Left lobe of liver (tissue), 2 donors: Measurements from ENCODE around the gene PPY. TPM values are rescaled to one million over a fixed set of nuclear protein-coding genes. Genes with fewer than 3 reads are reported as not detected.
"Not testable (repeated sequence)": the region's sequence is repeated elsewhere in the genome, so short reads cannot be mapped to it uniquely, and the experiment has no call there.

Experiments used
- ATAC-seq: fragments of 200-7000 bp; cut with Tn5 transposase; one replicate; pipeline ENCODE4 v1.9.1; 2020; ENCODE audit warnings: mild to moderate bottlenecking, moderate library complexity
- DNase-seq: peaks from one replicate; pipeline ENCODE4 v3.0.0-alpha.2; 2020; ENCODE audit warnings: low spot score
- total RNA-seq: library from RNA; stranded (reverse); gene quantifications from one replicate; pipeline ENCODE4 v1.2.1, GENCODE V29; 2021
- donor health status: DM: no; HTN: no; CAD: no; lungs with moderate emphysema.
- donor health status: DM: no; HTN: yes; CAD: no.

Gene PPY
- total RNA-seq, 1 donor from 2014 or later = not detected

DNA sequence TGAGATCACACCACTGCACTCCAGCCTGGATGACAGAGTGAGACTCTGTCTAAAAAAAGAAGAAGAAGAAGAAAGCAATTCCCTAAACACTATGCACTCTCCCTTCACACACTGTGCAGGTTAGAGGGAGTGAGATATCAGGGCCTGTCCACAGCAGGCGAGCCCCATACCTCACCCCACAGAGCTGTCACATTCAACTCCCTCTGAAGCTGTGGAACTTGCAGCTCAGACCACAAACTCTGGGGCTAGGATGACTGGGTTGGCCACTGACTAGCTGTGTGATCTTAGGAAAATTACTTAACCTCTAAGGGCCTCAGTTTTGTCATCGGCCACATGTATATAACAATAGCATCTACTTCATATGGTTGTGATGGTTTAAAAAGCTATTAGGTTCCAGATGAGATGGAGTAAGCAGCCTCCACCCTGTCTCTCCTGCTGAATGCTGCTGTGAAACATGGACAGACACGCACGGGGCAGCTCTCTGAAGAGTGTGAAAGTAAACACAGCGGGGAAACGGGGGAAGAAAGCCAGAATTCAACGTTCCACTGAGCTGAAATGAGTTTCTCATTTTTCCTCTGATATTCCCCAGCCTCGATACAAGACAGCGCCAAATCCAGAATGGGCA, 25.1 kb upstream of the PPY start:
- DNase-seq (no peak), ATAC-seq (no peak)

DNA sequence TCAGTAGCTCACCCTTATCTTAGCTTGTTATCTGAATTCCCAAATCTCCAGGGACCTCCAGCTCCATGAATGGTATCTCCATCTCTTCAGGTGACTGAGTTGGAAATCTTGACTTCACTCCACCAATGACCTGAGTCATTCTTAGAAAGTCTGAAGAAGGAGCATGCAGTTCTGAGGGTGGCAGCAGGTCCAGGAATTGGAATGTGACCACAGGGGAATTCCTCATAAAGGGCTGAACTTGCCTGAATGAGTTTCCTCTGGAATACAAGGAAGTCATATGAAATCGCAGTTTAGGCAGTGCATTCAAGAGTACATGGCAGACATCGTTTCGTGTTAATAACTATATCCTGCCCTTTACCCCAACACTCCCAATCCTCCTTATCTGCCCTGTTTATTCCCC, 24.0 kb upstream of the PPY start:
- DNase-seq (no peak), ATAC-seq (no peak)

DNA sequence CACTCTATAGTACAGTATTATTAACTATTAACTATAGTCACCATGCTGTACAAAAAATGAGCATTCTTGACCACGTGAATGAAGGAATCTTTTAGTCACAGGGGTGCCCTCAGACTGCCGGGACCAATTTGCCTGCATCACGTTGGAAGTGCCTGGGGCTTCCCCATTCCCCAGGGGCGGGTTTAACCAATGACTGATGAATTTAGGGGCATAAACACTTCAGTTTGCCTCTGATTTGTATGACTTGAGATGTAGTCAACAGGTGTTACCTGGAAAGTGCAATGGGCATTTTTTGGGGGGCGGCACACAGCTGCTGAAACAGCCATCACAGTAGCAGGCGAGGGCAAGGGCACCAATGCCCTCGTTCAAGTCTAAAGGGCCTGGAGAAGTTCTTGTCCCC, 20.2 kb upstream of the PPY start:
- no peak for ATAC-seq

DNA sequence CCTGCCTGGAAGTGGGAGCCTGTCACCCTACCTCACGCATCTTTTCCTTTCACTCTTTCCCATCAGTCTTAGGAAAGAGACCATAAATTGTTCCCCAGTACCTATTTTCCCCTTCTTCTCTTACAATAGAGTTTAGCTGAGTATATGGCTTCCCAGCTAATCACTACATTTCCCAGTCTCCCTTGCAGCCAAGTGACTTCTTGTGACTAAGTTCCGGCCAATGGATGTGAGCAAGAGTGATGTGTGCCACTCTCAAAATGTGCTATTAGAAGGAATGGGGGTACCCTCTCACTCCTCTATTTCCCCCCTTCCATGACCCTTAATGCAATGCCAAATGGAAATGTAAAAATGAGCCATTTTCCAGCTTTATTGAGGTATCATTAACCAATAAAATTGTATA, 19.7 kb upstream of the PPY start:
- no peak for DNase-seq
- ATAC-seq = no peak

More for the DNA sequence above, 20.2 kb upstream of the PPY start:
- no peak for DNase-seq

DNA sequence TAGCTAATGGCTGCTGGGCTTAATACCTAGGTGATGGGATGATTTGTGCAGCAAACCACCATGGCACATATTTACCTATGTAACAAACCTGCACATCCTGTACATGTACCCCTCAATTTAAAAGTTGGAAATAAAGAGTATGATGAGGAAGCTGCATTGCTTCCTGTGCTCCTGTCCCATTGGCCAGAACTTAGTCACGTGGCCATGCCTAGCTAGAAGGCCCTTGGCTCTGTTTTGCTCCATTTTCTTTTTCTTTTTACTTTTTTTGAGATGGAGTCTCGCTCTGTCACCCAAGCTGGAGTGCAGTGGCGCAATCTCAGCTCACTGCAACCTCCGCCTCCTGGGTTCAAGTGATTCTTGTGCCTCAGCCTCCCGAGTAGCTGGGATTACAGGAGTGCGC, 19.0 kb upstream of the PPY start:
- ATAC-seq, DNase-seq: not testable (repeated sequence)

DNA sequence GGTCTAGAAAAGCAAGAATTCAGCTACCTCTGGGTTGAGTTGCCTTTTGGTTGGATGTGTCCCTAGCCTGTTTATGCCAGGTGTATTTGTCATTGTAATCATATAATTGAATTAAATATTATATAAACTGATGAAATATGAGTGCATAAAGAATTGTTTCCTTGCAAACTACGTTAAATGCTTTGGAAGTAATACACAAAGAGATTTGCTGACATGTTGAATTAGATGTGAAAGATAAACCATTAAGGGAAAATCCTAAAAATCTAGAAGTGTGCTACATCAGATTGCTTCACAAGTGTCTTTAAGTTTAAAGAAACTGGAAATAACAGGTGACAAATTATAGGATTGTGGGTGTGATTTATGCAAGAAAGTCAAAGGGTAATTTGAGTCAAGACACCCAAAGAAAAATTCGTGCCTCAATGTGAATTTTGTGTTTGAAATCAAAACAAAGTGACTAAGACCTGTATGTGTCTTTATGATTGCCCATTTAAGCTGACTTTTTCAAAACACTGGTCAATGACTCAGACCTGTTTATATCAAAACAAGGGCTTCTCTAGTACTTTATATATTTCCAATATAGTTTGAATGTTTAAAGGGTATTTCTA, 16.6 kb upstream of the PPY start:
- no peak for DNase-seq
- no peak for ATAC-seq

DNA sequence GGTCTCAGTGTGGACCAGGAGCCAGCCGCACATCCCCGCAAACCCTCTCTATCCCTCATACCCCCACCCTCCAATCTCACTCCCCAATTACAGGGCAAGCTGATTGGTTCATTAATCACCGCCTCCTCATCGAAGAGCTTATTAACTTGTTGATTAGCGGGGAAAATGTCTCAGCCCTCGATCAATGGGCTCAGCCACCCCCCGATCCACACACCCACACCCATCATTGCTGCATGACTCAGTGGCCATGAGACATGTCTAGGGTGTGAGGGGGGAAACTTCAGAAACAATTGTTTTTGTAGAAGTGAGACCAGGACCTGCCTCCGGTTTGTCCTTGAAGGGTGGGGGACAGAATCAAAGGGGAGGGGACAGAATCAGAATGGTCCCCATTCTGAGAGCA, 13.9 kb upstream of the PPY start:
- DNase-seq (no peak), ATAC-seq (no peak)

DNA sequence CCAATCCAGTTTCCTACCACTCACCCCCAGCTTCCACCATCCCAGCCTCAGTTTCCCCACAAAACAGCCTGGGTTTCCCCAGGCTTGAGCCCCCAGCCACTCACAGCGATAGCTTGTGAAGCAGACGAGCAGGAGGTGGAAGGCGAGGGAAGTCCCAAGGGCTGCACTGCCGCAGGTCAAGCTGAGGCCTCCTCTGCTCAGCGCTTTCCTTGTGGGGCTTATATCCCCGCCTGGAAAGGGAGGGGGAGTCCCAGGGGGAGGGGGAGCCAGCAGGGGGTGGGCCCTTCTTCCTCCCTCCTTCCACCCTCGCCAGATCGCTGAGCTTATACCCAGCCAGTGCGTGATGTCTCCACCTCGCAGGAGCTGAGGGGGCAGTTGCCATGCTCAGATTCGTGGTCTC, 11.5 kb upstream of the PPY start, which contains the start of gene PYY:
Gene PYY (minus strand): TSS at position 195 of the 400 bp plus-strand sequence. CDS start 457 bp downstream, outside the sequence.
- ATAC-seq (no peak), DNase-seq (no peak)

DNA sequence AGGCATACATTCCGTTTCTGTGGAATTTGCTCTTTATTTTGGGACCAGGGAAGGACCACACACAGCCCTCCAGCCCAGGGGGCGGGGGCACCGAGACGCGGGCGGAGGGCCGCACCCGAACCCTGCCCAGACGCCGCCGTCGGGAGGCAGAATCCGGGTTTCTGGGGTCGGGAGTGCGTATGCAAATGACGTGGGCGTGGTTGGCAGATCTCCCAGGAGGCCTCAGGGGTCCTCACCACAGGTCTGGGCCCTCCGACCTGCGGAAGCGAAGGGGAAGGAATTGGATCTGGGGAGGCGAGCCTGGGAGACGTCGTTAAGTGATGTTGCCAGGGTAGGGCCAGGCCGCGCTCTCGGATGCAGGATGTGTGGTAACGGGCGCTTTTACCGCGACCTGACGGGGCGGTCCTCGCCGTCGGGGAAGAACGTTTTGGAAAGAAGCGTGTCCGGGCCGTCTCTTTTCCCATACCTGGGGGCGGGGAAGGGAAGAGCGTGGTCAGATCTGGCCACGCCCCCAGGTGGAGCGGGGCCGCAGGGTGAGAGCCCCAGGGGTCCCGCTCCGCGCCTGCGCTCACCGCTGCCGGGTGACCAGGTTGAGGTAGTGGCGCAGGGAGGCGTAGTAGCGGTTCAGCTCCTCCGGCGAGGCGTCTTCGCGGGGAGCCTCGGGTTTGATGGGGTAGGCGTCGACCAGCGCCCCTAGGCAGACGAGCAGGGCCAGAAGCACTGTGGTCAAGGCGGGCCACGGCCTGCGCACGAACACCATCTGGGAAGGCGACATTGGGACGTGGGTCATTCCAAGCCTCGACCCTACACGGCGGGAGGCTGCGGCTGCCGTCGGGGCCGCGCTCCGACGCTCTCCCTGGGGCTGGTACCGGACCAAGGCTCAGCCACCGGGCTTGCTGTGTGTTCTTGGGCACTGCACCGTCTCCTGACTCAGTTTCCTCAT, 10.7 kb upstream of the PPY start:
- no peak for DNase-seq
- ATAC-seq = no peak

DNA sequence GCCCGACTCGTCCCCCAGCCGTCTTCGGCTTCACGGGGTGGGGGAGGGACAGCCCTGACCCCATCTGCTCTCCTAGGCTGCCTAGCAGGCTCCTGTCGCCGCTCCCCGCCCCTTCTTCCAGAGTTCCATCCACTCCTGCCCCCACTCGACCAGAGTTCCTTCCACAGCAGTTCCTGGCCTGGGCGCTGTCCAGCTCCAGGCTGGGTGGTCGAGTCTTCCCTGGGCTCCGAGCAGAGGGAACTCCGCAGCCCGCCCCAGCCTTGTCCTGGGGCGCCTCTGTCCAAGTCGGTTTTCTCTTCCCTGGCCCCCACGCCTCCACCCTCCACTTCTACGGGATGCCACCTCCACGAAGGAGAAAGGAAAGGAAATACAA, 10.1 kb upstream of the PPY start:
- DNase-seq (no peak), ATAC-seq (no peak)

DNA sequence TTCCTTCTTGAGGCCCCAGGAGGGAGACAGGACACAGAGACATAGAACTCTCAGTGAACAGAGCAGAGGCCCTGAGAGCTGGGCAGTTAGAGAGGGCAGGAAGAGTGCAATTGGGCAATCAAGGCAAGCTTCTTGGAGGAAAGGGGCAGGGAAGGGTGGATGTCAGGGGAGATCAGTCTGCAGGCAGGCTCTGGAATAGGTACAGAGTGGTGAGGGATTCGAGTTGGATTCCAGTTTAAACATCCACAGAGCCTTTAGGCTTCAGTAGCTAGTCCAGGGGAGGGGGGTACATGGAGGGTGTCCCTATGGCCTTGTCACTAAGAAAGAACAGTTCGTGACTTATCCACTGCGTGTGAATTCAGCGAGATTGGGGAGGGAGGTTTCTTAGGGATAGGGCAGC, 9.5 kb upstream of the PPY start:
- ATAC-seq (no peak), DNase-seq (no peak)

DNA sequence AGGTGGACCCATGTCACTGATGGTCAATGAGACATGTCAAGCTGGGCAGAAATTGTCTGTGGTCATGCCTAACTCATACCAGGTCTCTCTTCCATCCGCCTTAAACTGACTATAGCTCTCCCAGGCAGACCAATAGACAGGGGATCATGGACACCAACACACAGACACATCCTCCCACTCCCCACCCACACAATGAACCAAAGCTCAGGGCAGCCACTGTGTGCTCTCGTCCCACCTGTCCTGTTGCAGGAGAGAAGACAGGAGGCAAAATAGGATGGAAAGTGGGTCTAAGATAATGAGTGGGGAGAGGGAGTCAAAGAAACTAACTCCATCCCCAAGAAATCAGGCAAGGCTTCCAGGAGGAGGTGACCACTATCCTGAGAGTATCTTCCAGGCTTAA, 8.3 kb upstream of the PPY start:
- DNase-seq = no peak

DNA sequence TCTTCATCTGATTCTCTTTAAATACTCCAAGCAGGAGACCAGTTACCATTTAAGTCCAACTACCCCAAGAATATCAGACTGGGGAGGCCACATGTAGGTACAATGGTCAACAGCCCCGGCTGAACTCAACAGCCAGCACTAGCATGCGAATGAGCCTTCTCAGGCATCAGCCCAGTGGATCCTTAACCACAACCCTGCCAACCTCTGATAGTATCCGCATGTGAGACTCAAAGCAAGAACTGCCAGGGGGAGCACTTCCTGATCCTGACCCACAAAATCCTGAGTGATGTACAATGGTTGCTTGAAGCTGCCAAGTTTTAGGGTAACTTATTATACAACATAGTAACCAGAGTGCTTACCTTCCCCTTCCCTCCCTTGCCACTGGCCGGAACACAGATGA, 7.5 kb upstream of the PPY start:
- DNase-seq = no peak
- no peak for ATAC-seq

More for the DNA sequence above, 8.3 kb upstream of the PPY start:
- no peak for ATAC-seq

DNA sequence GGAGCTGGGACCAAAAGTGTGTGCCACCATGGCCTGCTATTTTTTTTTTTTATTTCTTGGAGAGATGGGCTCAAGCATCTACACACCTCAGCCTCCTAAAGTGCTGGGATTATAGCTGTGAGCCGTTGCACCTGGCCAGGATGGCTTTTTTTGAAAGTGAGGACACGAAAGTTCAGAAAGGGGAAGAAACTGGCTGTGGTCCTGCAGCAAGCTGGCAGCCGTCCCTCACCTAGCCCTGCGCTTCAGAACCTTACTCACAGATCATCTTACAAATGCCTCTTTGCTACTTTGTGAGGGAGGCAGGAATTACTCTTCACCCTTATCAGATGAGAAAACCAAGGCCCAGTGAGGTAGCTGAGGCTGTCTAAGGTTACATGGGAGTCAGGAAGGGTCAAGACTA, 4.5 kb upstream of the PPY start:
- ATAC-seq (no peak), DNase-seq (no peak)

DNA sequence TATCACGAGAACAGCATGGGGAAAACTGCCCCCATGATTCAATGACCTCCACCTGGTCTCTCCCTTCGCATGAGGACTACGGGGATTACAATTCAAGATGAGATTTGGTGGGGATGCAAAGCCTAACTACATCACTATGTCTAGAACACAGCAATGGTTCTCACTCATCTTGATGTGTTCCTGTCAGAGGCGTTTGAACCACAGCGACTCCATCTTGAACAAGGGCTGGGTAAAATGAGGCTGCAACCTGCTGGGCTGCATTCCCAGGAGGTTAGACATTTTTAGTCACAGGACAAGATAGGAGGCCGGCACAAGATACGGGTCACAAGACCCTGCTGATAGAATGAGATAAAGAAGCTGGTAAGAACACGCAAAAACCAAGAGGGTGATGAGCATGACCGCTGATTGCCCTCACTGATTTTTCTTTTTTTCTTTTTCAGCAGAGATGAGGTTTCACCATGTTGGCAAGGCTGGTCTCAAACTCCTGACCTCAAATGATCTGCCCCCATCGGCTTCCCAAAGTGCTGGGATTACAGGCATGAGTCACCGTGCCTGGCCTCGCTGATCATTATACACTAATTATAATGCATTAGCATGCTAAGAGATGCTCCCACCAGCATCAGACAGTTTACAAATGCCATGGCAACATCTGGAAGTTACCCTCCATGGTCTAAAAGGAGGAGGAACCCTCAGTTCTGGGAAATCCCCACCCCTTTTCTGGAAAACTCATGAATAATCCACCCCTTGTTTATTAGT, 3.0 kb upstream of the PPY start:
- ATAC-seq (no peak), DNase-seq (no peak)

DNA sequence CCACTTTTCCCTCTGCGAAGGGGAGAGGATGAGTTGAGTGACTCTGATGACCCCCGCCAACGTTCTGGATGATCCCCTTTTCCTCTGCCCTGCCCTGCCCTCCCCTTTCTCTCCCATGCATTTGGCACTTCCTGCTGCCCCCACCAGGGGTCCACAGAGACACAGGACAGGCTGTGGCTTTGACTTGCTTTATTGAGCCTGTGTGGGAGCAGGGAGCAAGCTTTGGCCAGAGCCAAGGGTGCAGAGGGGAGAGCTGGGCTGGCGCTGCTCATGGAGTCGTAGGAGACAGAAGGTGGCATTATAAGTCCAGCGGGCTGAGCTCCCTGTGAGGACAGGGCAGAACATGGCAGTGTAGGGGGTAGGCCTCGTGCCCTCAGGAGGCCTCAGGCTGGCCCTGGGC, 1.6 kb downstream of the PPY start:
- ATAC-seq (no peak), DNase-seq (no peak)

DNA sequence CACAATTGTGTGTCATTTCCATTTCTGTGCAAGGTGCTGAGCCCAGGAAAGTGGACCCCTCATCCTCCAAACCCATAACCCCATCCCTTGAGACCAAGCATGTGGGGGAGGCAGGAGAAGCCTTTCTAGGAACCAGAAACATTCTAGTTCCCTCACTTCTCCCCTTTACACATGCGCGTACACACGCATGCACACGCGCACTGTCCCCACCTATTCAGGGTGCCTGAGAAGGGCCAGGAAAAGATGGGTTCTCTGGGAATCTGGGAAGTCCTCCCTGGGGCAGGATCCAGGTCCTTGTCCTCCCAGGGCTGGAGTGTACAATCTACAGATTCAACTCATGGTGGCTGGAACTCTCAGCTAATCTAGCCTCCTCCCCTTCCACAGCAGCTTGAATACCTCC, 2.4 kb downstream of the PPY start:
- DNase-seq = no peak
- ATAC-seq = no peak

DNA sequence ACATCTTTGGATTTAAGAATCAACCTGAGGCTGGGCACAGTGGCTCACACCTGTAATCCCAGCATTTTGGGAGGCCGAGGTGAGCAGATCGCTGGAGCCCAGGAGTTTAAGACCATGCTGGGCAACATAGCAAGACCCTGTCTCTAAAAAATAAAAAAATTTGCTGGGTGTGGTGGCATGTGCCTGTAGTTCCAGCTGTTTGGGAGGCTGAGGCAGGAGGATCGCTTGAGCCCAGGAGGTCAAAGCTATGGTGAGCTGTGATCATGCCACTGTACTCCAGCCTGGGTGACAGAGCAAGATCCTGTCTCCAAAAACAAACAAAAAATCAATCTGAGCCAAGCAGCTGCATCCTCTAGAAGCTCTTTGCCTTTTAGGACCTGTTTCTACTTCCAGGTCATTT, 2.8 kb downstream of the PPY start:
- ATAC-seq, DNase-seq: not testable (repeated sequence)

DNA sequence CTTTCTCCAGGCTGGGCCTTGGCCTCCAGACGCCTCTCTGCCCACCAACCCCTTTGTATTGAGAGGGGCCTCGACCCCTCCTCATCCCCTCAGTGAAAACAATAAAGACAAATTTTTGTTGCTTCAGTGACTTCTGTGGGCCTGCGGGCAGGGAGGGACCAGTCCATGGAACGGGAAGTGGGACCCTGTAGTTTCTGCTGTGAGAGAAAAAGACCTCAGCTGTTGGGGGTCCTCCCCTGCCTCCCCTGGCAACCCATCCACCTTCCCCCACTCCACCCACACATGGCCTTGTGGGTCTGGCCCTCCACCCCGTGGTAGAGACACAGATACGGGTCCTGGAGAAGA, 3.5 kb downstream of the PPY start:
- DNase-seq = no peak
- no peak for ATAC-seq

DNA sequence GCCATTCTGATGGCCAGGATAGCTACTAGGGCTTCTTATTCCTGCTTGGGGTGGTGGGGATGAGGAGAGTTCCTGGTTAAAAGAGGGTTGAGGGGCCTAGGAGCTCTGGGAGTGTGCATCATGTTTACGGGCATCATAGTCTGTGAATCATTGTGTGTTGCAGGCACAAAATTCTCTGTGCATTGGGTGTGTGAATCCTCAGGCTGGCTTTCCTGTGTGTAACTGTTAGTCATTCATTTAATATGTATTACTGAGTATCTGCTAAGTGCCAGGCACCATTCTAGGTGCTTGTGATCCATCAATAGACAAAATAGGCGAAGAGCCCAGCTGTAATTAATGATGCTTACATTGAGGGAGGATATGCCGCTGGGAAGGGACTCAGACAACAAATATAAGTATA, 5.8 kb downstream of the PPY start:
- DNase-seq = no peak
- ATAC-seq = no peak

DNA sequence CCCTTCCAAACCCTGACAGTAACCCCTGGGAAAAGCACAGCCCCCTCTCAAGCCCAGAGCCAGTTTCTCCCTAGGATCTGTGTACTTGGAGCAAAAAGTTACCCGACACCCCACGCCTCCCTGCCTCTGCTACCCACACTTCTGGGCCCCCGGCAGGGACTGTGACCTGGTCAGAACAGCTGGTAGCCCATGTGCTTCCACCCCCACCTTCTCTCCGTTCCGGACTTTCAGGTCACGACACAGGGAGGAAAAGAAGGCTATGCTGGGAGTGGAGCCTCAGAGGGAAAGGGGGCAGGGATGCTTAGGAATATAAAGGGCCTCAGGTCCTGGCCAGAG, 6.4 kb downstream of the PPY start:
- no peak for ATAC-seq
- no peak for DNase-seq
